ENCODE results near the gene VGLL2. TPM values are rescaled to one million over a fixed set of nuclear protein-coding genes. Genes with fewer than 3 reads are reported as not detected.

Gene VGLL2
- total RNA-seq, 1 donor from 2014 or later: not detected

GRCh38 chr6:117268924-117269323 is 3.6 kb downstream of the VGLL2 start:
- DNase-seq (ENCODE audit: low read depth in 2 of 2): no peak

- no peak for DNase-seq (ENCODE audit: low read depth in 2 of 2)
Observed at GRCh38 chr6:117269638-117270054, 4.3 kb downstream of the VGLL2 start.

GRCh38 chr6:117270055-117270842 is 4.9 kb downstream of the VGLL2 start:
- DNase-seq (ENCODE audit: low read depth in 2 of 2): peak in 1 of 2 donors; percentile 17

GRCh38 chr6:117270843-117271507 is 5.6 kb downstream of the VGLL2 start:
- DNase-seq (ENCODE audit: low read depth in 2 of 2): no peak

- DNase-seq (ENCODE audit: low read depth in 2 of 2): no peak
Observed at GRCh38 chr6:117272032-117272866, 6.9 kb downstream of the VGLL2 start.

- DNase-seq (ENCODE audit: low read depth in 2 of 2): no peak
Observed at GRCh38 chr6:117272891-117273290, 7.5 kb downstream of the VGLL2 start.

GRCh38 chr6:117275205-117275604 is 9.8 kb downstream of the VGLL2 start:
- DNase-seq (ENCODE audit: low read depth in 2 of 2): no peak

- no peak for DNase-seq (ENCODE audit: low read depth in 2 of 2)
Observed at GRCh38 chr6:117275711-117276110, 10.4 kb downstream of the VGLL2 start.

- no peak for DNase-seq (ENCODE audit: low read depth in 2 of 2)
Observed at GRCh38 chr6:117276778-117277316, 11.5 kb downstream of the VGLL2 start.

GRCh38 chr6:117280922-117281321 is 15.6 kb downstream of the VGLL2 start:
- peak in 1 of 2 donors; percentile 3 for DNase-seq (ENCODE audit: low read depth in 2 of 2)

GRCh38 chr6:117288083-117288715 is 22.8 kb downstream of the VGLL2 start:
- DNase-seq (ENCODE audit: low read depth in 2 of 2): no peak

GRCh38 chr6:117290173-117290846 is 25.0 kb downstream of the VGLL2 start:
- no peak for DNase-seq (ENCODE audit: low read depth in 2 of 2)

- DNase-seq (ENCODE audit: low read depth in 2 of 2): no peak
Observed at GRCh38 chr6:117298941-117299340, 33.6 kb downstream of the VGLL2 start.

GRCh38 chr6:117303323-117303722 is 38.0 kb downstream of the VGLL2 start:
- no peak for DNase-seq (ENCODE audit: low read depth in 2 of 2)

GRCh38 chr6:117304446-117304845 is 39.1 kb downstream of the VGLL2 start:
- no peak for DNase-seq (ENCODE audit: low read depth in 2 of 2)

GRCh38 chr6:117306227-117306790 is 41.0 kb downstream of the VGLL2 start:
- no peak for DNase-seq (ENCODE audit: low read depth in 2 of 2)

- no peak for DNase-seq (ENCODE audit: low read depth in 2 of 2)
Observed at GRCh38 chr6:117307655-117308054, 42.3 kb downstream of the VGLL2 start.

- no peak for DNase-seq (ENCODE audit: low read depth in 2 of 2)
Observed at GRCh38 chr6:117309069-117309468, 43.7 kb downstream of the VGLL2 start.

- DNase-seq (ENCODE audit: low read depth in 2 of 2): no peak
Observed at GRCh38 chr6:117309611-117310010, 44.3 kb downstream of the VGLL2 start.

GRCh38 chr6:117311310-117311709 is 46.0 kb downstream of the VGLL2 start:
- DNase-seq (ENCODE audit: low read depth in 2 of 2): no peak

All from lung microvascular endothelial cell (primary cell).